ENCODE results near the gene PRKAR1B.
A peak's percentile ranks its signal among the peaks of the same experiment; 100 is the strongest.
"Not testable (repeated sequence)": the region's sequence is repeated elsewhere in the genome, so short reads cannot be mapped to it uniquely, and the experiment has no call there.

Gene PRKAR1B

GRCh38 chr7:638256-639011 lies 88.6 kb downstream of the PRKAR1B start:
- DNase-seq: no peak

GRCh38 chr7:637826-638225 lies 89.3 kb downstream of the PRKAR1B start:
- DNase-seq: no peak

GRCh38 chr7:636396-636795 lies 90.7 kb downstream of the PRKAR1B start:
- peak; percentile 37 for DNase-seq

GRCh38 chr7:635687-636382 lies 91.2 kb downstream of the PRKAR1B start:
- DNase-seq: not testable (repeated sequence)

- DNase-seq: no peak
Observed at GRCh38 chr7:635227-635626, 91.9 kb downstream of the PRKAR1B start.

GRCh38 chr7:633381-634018 lies 93.6 kb downstream of the PRKAR1B start:
- no peak for DNase-seq

- DNase-seq: no peak
Observed at GRCh38 chr7:632831-633210, 94.3 kb downstream of the PRKAR1B start.

GRCh38 chr7:631964-632830 lies 94.9 kb downstream of the PRKAR1B start:
- no peak for DNase-seq

GRCh38 chr7:631291-631711 lies 95.8 kb downstream of the PRKAR1B start:
- DNase-seq: no peak

GRCh38 chr7:630539-630938 lies 96.5 kb downstream of the PRKAR1B start:
- no peak for DNase-seq

GRCh38 chr7:630111-630511 lies 97.0 kb downstream of the PRKAR1B start:
- no peak for DNase-seq

- no peak for DNase-seq
Observed at GRCh38 chr7:628826-629225, 98.3 kb downstream of the PRKAR1B start.

- DNase-seq: no peak
Observed at GRCh38 chr7:628402-628763, 98.7 kb downstream of the PRKAR1B start.

GRCh38 chr7:627661-628401 lies 99.2 kb downstream of the PRKAR1B start:
- DNase-seq: no peak

- DNase-seq: no peak
Observed at GRCh38 chr7:625376-625971, 101.6 kb downstream of the PRKAR1B start.

- DNase-seq: no peak
Observed at GRCh38 chr7:623464-623863, 103.6 kb downstream of the PRKAR1B start.

- DNase-seq: no peak
Observed at GRCh38 chr7:621572-622285, 105.4 kb downstream of the PRKAR1B start.

- DNase-seq: no peak
Observed at GRCh38 chr7:620885-621284, 106.2 kb downstream of the PRKAR1B start.

GRCh38 chr7:620056-620455 lies 107.0 kb downstream of the PRKAR1B start:
- DNase-seq: peak; percentile 15

GRCh38 chr7:619368-619840 lies 107.7 kb downstream of the PRKAR1B start:
- no peak for DNase-seq

All from inflammatory macrophage treated with lipopolysaccharide for 4 hours (primary cell).